Stimulated activated CD8-positive, alpha-beta memory T cell treated with anti-CD3 and anti-CD28 coated beads, Interleukin-7, amount 100 ng/mL, for 4 hours (primary cell): Measurements from ENCODE around the gene TMED7.
"Not testable (repeated sequence)": the region's sequence is repeated elsewhere in the genome, so short reads cannot be mapped to it uniquely, and the experiment has no call there.

Source experiments
- DNase-seq, 2 donors: peaks; one replicate each; pipeline ENCODE4 v3.0.0-alpha.2; 2020; ENCODE audit warnings: low read depth in 2 of 2

The TMED7 gene

DNA sequence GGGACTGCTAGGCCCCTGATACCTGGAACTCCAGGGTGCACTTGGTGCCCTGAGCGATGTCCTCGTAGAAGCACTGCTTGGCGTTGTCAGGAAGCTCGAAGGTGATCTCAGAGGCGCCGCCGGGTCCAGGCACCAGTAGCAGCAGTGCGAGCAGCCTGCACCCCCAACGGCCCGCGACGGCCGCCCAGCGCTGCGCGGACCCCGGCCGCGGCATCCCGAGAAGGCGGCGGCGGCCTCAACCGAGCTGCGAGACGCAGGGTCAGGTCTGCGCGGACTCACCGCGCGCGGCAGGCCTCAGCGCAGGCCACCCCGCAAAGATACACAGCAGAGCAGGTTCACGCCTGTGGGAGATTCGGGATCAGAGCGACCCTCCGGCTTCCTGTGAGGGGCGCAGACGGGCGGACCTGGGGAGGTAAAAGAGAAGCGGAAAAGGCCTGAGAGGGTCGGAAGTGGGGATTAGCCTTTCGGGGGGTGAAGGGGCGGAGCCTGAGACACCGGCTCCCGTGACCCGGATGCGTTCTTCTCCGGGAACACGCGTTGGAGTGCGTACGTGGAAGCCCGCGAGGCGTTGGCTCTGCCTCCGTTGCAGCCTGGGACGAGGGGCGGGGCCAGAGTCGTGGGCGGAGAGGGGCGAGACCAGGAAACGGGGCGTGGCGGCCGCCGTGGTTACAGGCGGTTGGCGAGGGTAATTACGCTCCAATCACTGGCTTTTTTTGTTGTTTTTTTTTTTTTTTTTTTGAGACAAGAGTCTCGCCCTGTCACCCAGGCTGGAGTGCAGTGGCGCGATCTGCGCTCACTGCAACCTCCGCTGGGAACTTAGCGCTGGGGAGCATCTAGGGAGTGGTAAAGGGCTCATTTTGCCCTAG lies at the start of gene TMED7:
Gene TMED7, minus strand, starts transcription at position 458 of the 866 bp plus-strand sequence. Its CDS starts 244 bp downstream, at position 214.
- DNase-seq: peak; percentile 100

DNA sequence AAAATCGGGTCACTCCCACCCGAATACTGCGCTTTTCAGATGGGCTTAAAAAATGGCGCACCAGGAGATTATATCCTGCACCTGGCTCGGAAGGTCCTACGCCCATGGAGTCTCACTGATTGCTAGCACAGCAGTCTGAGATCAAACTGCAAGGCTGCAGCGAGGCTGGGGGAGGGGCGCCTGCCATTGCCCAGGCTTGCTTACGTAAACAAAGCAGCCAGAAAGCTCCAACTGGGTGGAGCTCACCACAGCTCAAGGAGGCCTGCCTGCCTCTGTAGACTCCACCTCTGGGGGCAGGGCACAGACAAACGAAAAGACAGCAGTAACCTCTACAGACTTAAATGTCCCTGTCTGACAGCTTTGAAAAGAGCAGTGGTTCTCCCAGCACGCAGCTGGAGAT lies 48.9 kb upstream of the TMED7 start:
- DNase-seq: not testable (repeated sequence)

DNA sequence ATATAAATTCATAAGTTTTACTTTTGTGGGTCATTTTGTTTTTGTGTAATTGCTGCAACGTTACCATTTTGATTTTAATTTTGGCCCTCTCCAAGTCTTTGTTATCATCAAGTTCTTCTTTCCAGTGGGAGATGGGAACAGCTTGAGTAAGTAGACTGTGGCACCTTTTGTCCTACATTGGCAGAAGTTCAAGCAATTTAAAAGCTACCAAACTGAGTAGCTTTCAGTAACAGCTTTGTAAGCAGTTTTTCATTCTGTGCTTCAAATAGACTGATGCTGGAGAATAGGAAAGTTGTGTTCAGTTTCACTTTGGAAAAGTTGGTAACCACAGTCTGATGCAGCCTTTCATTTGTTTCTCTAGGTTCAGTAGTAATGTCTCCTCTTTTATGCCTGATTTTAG lies 47.8 kb upstream of the TMED7 start:
- DNase-seq: no peak

DNA sequence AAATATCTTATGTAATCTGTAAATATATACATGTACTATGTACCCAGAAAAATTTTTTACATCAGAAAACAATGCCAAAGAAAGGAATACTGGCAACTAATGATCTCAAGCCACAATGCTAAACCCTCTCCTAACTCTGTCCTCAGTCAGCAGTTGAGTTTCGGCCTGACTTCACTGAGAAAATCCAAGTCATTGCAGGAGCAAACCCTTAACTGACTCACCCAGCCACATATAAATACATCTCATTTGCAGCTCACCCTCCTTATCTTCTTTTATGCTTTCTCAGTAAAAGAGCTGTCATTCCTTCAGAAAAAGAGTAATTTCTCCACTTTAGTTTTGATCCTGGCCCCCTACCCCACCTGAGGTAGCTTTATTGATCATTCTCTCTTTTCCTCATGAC lies 46.1 kb upstream of the TMED7 start:
- DNase-seq: no peak

DNA sequence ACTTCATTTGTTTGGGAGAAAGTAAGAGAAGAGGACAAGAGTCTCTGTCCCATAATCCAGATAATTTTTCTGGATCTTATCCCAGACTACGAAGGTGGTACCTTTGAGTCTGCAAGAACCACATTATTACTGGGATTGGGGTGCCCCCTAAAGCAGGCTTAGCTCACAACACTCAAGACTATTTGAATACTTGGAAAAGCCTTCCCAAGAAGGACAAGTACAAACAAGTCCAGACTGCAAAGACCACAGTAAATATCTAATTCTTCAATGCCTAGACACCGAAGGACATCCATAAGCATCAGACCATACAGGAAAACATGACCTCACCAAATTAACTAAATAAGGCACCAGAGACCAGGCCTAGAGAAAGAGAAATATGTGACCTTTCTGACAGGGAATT lies 40.2 kb upstream of the TMED7 start:
- DNase-seq: no peak

DNA sequence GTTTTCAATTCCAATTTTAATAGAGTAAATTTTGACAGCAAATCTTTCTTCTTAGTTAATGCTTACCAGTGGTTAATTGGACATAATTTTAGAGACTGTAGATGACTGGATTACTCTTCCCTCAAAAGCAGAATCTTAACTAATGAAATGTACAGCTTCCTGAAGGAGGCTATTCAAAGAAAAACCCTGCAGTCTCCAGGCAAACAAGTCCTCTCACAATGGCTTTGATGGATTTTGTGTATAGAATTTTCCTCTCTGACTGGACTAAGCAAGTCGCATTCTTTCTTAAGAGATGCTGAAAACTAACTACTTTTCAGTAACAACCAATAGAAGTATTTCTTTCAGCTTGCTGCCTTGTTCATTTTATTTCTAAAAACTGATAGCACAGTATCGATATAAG lies 35.7 kb upstream of the TMED7 start:
- DNase-seq: no peak

DNA sequence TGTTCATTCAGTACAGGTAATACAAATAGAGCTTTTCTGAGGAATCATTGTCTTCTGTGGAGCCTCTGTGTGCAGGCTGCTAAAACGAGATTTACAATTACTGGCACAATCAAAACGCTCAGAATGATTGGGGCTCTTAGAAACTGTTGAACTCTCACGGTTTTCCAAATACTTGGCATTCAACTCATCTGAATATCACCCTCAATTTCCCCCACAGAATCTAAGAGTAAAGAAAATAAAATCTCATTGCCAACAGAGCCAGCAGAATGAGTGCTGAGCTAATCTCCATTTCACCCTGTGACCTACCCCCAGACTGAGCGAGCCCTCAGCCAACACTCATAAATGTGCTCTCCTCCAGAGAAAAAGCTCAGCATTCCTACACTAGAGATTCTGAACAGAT lies 35.3 kb upstream of the TMED7 start:
- DNase-seq: no peak

DNA sequence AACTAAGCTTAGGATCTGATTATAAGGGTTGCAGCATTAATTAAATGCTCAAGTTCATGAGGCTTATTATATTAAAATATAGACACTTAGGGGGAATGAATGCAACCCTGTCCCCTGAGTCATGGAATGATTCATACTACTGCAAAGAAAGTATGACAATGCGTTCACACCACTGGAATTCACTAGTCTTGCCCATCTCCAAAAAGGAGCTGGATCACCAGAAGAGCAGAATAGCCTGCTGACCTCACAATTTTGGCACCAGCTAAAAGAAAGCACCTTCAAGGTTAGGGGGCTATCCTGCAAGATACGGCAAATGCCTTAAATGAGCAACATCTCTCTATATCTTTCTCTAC lies 32.0 kb upstream of the TMED7 start:
- DNase-seq: no peak

DNA sequence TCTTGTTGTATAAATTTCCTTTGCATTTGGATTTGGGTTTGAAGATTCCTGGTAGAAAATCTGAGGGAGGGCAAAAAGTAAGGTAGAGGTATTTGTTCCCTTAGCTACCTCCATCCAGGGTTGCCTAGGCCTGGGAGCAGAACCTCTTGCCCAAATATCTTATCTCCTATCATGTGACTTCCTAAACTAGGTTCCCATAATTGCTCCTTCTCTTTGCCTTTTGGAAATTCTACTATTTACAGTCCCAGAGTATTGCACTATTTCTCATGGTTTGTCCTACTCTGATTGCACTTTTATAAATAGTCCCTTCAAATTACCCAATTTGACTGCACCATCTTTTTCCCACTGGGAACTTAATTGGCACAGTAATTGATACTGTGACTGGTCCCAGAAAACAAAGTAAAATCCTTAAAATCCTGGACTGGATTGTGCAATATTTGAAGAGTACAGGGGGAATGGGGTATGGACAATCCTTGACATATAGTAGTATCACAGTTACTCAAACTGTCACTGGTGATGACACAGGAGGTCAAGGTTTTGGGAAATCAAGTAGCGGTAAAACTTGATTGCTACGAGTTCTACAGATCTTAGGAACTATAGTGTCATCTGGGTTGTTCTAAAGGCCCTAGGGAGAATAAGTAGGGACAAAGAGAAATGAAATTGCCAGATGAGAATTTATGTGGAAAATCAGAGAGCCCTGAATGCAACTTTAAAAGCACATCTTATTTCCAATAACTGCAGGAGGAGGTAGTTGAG lies 31.5 kb upstream of the TMED7 start:
- no peak for DNase-seq

DNA sequence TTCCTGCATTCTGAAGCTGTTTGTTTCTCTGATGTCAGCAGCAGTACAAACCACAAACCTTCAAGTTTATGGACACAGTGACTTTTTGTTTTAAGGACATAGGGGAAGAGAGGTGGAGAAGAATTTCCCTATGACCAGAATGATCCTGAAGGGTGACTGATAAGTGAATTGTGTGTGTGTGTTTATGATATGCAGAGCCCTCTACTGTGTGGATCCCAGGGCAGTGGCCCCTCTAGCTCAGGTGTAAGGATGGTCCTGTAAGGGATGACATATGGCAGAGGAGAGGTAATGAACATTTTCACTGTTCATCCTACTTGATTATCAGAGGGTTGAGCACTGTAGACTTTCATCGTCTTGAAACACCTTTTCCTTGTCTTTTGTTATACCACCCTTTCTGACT lies 30.6 kb upstream of the TMED7 start:
- DNase-seq: no peak

DNA sequence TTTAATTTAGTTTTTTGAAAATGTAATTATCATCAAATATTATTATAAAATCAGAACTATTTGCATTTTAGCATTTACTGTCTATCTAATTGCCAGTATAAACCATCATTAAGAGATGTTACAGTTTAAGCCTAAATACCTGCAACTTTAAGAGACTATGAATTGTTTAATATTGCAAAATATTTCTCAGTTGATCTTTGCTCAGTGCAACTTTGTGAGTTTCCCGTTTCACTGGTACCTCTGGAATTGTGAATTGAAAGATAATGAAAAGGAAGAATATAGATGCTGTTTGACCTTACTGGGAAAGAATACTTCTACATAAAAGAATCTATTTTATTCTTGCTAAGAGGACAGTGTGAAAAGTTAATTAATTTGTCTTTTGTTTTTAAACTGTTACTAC lies 30.2 kb upstream of the TMED7 start:
- no peak for DNase-seq

DNA sequence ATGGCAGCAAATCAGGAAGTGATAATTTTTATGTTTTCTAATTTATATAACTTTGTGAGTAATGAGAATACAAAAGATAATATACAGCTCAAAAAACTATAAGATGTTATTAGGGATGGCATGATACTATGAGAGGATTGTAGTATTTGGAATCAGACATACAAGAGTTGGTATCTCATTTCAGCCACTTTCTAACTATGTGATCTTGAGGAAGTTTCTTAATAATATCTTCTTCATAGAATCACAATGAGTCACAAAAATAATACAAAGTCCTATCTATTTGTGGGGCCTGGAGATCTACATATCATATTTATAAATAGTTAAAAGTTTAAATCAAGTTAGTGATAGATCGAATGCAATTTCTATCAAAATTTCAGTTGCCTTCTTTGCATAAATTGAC lies 23.7 kb upstream of the TMED7 start:
- DNase-seq: no peak

DNA sequence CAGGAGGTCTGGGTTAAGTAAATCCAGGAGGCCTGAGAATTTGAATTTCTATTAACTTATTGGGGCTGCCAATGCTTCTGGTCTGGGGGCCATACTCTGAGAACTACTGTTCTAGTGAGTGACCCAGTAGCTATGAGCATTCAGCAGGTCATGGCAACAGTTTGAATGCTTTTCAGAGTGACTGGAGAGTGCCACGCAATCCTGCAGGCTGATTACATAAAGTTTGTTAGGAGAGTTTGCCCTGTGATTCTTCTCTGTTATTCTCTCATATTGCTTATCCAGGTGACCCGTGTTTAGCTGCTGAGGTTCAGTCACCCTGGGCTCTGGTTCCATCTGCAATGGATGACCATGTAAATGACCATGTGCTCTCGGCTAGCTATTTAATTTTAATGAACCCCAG lies 22.2 kb upstream of the TMED7 start:
- DNase-seq: no peak

DNA sequence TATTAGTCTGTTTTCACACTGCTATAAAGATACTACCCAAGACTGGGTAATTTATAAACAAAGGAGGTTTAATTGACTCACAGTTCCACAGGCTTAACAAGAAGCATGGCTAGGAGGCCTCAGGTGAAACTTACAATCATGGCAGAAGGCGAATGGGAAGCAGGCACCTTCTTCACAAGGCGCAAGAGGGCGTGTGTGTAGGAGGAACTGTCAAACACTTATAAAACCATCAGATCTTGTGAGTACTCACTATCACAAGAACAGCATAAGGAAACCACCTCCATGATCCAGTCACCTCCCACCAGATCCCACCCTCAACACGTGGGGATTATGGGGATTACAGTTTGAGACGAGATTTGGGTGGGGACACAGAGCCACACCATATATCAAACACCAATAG lies 19.6 kb upstream of the TMED7 start:
- not testable (repeated sequence) for DNase-seq

DNA sequence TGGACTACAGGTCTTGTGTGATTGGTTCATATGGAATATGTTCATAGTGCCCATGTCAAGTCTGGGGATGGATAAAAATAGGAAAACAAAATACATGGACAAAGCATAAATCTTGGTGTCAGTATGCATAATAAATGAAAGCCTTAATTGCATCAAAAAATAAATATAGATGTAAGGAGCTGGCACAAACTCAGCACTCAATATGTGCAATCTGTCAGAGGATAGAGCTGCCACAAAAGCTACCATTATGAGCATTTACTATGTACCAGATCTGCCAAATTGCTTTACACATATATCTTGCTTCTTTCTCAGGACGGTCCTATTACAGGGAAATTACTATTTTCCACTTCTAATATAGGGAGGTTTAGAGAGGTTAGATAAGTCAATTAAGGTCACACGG lies 18.2 kb upstream of the TMED7 start:
- no peak for DNase-seq

DNA sequence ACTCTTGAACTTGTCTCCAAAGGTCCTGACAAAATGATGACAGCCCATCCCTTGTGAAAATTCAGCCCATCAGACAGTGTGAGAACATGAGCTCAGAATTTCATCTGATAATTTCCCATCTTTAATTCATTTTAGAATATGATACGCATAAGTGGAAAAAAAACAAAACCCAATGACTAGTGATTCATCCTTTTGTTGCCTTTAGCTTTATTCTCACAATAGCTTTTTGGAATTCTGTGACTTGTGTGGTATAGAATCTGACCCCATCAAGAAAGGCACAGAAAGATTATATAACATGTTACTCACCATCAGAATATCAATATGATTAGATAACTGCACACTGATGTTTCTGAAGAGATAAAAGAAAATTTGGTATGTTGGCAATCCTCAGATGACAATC lies 16.1 kb upstream of the TMED7 start:
- DNase-seq: no peak

DNA sequence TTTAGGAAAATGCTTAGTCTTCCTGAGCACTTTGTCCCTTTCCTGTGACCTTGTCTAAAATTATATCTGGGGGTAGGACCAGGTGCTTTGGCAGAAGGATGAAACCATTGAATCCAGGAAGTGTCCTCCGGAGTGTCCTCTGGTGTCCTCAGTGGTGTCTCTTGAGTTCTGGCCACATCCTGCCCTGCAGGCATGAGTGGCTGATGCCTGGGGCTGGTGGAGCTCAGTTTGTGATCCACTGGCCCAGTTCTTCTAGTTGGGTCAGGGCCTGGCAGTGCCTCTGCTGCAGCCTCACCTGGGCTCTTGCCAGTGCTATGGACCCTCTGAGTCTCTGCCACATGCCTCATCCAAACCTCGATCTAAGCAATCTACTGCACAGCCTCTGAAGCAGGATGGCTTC lies 14.4 kb upstream of the TMED7 start:
- DNase-seq: no peak

DNA sequence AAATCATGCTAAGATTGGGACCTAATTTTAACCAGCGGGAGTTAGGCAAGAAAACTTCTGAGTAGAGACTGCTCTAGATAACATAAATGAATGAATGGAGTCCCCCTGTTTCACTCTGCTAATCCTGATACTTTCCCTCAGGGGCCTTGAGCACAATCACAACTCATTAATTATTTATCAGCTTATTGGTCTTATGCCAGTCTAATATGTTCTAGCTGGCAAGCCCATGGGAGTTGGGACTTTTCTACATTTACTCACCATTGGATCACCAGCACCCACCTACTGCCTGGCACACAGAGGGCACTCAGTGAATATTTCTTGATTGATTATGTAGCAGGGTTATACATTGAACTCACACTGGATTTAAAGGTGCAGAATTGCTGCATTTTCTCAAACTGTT lies 13.5 kb upstream of the TMED7 start:
- no peak for DNase-seq

DNA sequence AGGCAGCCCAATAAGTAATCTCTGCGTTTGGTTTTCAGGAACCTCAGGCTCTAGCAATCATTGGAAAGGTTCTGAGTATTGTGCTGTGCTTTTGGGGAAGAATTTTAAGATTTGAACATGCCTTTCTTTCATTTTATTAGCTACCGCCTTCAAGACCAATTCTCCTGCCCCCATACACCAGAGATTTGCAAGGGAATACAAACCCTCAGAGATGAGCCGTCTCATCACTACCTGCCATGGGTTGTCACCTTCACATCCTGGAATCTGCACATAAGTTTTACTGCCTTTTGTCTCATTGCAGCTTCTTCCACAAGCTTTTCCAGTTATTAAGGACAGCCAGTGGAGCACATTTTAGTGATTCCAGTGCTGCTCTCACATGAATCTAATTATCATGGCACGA lies 11.7 kb upstream of the TMED7 start:
- no peak for DNase-seq

DNA sequence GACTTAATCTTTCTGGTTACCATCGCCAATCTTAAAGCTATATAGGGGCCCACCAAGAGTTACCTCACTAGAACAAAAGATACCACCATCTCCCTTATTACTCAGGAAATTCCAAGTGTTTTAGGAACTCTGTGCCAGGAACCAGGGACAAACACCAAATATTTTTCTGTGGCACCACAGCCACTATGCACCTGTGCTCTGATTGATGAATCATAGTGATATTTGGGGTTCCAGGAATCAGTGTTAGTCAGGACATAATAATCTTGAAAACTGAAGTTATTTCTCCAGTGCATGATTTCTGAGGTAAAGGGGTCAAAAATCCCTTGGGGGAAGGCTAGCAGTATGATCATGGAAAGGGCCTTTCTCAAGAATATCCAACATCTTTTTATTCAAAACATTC lies 10.2 kb upstream of the TMED7 start:
- no peak for DNase-seq

DNA sequence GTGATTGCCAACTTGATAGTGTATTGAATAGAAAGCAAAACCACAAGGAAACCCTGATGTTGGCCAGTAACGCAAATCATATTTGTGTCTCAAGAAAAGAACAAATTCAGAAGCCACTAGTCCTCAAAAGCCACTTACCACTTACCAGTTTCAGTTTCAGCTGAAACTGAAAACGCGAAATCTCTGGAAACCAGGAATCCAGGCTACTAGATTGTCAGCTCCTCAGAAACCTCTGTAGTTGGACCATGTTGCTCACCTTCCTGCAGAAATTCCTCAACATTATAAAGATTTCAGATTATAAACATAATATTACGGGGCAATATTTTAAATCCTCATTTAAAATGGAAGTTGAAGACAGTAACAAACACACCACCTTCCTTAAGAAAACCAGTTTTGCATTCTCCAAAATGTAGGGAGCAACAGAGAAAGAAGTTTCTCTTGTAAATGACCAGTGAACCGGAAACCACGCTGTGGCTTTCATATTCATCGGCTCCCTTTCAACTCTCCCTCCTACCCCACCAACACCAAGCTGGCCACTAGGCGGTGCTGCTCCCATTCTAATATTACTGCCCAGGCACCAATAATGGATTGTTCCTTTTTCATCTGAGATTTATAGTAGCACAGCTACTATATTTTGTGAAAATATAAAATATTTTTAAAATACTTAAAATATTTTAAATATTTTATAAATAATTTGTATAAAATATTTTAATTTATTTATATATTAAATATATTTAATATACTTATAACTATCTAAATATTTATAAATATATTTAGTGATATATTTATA lies 8.7 kb upstream of the TMED7 start:
- DNase-seq: peak; percentile 66 to 67

DNA sequence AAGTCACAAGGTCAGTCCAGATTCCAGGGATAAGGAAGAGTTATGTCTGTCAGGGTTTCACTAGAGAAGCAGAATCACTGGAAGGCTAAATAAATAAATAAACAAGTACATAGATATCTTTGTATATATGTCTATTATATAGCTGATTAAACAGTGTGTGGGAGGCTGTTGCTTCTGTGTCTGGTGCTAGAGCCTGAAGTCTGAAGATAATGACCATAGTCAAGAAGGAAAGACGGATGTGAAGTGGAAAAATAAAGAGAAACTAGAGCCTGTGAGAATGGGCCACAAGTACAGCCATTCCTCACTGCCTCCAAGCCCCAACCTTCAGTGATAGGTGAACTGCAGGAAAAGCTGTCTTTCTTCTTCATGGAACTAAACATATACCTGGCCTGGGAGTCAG lies 4.1 kb upstream of the TMED7 start:
- no peak for DNase-seq
